GM19099 (cell line): ENCODE results near the gene DUOXA1.

ENCODE experiments used
- POLR2A ChIP-seq: IDR thresholded peaks from 3 replicates; pipeline ENCODE4 v1.6.1; 2011; ENCODE audit warnings: low read depth; ENCODE audit not compliant: insufficient read length; ENCODE audit errors: extremely low read depth

The DUOXA1 gene

DNA sequence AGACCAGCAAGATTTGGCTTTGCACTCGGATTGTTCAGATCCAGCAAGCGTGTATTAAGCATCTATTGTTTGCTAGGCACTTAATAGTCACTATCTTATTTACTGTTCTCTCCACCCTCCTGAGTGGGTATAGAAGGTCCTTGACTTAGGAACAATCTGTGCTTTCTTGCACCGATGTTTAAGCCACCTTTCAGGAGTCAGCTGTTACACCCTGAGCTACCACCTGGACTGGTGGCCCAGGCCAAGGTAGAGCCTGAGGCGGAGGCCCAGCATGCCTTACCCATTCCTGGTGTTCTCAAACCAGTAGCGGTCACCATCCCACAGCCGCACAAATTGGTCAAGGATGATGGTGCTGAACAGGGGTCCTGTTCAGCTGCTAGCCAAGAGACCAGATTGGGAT is 10.1 kb upstream of the DUOXA1 start:
- no peak for TF ChIP-seq POLR2A

DNA sequence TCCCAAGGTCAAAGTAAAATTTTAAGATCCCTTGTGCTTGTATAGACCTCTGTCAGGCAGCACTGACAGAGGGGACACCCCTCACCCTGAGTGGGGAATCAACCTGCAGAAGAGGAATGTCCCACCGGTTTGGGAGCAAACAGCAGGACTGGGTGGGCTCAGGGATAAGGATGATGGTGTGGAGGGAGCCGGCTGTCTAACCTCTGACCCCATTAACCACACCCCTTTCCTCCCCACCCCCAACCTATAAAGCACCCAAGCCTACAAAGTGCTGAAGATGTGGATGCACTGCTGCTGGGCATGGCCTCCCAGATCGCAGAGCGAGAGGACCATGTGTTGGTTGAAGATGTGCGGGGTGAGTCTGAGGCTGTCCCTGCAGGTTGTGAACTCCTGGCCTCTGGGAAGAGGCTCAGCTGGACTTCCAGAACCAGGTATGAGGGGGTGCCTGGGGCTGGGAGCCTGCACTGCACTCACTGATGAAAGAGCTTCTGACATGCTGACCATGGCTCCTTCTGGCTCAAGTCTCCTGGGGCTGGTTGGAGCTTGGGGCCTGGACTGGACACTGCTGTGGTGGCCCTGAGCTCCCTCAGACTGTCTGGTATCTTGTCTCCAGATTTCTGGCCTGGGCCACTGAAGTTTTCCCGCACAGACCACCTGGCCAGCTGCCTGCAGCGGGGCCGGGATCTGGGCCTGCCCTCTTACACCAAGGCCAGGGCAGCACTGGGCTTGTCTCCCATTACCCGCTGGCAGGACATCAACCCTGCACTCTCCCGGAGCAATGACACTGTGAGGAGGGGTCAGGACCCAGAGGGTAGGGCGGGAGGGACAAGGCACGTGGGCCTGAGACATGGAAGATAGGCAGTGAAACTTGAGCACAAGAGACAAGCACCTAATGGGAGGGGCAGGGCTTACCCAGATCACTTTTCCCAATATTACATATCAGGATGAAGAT is 9.4 kb upstream of the DUOXA1 start:
- TF ChIP-seq POLR2A, result no peak

DNA sequence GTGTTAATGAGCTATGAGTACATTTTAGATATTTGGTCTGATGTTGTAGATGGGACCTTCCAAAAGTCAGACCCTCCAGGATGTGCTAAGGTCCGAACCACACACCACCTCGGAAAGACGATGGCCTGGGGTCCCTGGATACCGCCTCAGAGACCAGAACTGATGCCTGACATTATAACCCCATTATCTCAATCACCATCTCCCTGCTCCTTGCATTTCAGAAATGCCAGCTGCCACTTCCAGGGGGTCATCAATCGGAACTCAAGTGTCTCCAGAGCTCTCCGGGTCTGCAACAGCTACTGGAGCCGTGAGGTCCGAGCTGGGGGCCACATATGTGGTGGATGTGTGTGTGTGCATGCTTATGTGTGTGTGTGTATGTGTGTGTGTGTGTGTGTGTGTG is 8.0 kb upstream of the DUOXA1 start:
- TF ChIP-seq POLR2A, result no peak

DNA sequence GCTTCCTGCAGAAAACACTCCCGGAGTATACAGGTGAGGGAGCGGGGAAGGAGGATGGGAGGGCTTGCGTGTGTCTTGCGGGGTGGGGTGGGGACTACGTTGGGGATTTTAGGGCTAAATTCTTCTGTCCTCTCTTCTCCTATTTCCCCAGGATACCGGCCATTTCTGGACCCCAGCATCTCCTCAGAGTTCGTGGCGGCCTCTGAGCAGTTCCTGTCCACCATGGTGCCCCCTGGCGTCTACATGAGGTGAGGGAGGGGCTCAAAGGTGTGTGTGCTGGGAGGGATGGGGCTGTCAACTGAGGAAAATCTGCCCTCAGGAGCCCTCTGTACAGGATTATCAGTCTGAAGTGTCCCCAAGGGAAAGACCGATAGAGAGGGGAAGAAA is 6.7 kb upstream of the DUOXA1 start:
- no peak for TF ChIP-seq POLR2A

DNA sequence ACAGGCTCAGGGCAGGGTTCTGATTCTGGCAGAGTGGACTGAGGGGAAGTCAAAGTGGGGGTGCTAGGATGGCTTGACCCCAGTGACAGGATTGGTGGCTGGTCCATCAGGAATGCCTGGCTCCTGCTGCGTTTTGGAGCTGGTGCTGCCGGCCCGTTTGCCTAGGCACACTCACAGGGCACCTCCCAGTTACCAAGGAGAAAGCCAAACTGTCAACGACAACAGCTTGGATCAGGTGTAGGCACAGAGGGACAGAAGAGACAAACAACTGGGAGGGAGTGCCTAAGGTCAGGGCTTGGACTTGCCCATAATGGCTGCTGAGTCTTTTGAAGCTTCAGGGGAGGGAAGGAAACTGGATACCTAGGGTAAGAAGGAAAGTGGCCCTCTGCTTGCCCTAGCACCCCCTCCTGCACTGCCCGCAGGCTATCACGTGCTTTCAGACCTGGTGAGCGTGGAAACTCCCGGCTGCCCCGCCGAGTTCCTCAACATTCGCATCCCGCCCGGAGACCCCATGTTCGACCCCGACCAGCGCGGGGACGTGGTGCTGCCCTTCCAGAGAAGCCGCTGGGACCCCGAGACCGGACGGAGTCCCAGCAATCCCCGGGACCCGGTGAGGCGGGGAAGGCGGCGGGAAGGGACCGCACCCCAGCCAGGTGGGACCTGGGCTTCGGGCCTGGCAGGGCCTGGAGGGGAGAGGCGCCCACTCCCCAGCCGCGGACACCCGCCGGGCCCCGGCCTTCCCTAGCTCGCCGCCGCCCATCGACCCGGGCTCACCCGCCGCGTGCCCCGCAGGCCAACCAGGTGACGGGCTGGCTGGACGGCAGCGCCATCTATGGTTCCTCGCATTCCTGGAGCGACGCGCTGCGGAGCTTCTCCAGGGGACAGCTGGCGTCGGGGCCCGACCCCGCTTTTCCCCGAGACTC is 5.3 kb upstream of the DUOXA1 start:
- no peak for TF ChIP-seq POLR2A

DNA sequence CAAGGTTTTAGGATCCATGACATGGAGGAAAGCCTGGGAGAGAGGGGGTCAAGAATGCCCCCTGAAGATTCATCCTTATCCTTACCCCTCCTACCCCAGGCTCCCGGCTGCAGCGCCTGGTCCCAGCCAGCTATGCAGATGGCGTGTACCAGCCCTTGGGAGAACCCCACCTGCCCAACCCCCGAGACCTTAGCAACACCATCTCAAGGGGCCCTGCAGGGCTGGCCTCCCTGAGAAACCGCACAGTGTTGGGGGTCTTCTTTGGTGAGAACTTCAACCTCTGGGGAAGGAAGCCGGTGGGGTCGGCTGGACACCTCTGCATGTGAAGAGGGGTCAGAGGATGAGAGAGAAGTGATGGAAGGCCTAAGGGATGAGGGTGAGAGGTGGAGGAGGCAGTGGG is 4.4 kb upstream of the DUOXA1 start:
- TF ChIP-seq POLR2A, result no peak

DNA sequence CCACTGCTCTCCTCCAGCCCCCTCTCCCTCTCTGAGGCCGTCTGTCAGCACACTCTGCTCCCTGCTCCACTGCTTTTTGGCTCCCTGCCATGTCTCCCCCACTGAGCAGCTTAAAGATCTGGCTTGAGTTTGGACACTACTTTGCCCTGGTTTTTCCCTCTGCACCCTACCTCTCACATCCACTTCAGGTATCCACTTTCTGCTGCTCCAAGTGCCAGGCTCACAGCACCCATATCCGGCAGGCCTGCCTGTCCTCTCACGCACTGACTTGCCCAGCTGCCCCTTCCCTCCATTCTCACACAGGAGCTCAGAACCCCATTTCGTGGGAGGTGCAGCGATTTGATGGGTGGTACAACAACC is 3.9 kb upstream of the DUOXA1 start:
- no peak for TF ChIP-seq POLR2A

DNA sequence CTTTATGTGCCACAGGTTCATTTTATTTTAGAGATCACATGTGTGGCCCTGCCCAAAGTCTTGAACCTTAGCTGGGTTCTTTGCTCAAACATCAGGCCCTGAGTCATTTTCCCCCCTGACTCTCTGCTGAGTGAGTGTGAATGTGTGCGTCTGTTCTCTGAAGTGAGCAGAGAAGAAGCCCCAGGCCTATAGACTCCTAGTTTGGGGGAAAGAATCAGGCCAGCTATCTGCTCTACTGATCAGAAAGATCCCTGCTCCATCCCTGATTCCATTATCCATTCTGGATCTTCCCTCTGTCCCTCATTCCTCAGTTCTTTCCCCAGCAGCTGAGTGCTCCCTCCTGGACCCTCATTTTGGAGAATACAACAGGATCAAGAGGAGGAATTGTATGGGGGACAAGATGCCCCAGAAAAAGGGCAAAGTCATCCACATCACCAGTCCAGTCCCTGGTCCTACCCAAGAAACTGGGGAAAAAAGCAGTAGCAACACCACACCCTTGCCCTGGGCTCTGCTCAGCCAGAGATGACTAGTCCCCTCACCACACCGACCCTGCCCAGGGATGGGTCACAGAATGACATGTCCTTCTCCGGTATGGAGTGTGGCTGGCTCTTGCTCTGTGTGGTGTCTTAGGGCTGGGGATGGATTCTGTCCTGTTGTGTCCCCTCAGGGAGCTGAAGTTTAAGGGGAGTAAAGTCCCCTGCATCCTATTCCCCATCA is 3.3 kb upstream of the DUOXA1 start:
- no peak for TF ChIP-seq POLR2A

DNA sequence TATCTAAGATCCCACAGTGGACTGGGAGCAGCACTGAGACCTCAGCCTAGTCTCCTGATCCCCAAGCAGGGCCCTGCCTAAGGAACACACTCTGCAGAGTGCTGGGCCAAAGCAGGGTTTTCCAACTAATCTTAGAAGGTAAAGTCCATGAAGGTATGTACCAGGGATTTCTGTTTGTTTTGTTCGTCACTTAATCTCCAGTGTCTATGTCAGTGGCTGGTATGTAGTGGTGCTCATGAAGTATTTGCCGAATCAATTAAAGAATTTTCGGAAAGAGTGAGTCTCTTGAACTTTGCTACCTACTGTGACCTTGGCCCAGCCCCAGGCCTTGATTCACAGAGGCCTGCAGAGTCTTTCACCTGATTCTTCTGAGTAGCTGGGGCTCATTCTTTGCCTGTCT is 1.8 kb upstream of the DUOXA1 start:
- no peak for TF ChIP-seq POLR2A

DNA sequence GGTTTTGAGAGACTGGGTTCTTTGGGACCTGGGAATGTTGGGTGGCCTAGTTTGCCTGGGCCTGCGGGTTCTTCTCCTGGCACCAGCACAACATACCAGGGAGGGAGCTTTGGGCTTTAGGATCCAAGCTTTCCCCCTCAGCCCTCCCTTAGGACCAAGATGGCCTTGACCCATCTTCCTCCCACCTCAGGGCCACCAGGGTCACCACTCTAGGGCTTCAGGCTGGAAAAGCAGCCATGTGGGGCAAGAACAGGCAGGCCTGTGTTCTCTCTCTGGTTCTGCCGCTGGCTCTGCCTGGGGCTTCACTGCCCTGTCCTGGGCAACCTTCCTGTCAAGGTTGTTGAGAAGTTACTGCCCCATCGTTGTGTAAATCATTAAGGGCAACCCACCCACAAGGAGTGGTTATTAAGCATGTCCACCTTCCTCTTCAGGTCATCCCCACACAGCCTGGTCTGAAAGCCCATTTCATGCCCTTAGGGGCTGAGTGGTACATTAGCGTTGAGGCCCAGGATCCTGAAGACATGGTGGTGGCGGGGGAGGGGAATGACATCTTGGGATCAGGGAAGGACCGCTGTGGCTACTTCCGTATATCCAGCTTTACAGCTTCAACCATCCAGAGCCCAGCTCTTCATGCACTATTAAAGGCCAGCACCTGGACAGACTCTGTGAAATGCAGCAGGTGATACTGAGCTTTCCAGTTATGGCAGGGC is 767 bp upstream of the DUOXA1 start:
- no peak for TF ChIP-seq POLR2A

DNA sequence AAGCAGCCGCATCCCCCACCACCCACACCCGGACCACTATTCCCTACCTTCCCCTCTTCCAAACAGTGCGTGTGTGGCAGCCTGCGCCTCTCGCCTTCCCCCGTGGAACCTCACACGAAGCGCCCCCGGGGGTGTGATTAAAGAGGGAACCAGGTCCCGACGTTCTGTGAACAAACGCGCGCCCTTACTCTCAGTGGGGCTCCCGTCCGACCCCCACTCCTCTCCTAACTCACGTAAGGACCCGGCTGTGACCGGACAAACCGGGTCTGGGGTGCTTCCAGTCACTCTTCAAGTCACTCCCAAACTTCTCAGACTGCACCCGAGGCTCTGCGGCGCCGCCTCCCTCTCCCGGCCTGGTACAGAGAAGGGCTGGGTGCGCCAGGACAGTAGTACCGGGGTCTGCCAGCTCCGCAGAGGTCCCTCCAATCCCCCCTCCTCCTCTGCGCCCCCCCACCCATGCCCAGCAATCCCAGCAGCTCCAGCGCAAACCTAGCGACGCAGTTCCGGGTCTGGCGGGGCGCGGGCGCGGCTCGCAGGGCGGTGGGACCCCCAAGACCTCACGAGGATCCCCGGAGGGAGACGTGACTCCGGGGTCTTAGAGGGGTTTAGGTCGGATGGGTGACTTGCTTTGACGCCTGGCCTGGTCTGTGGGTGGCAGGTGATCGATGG is 574 bp downstream of the DUOXA1 start:
- TF ChIP-seq POLR2A, result no peak

DNA sequence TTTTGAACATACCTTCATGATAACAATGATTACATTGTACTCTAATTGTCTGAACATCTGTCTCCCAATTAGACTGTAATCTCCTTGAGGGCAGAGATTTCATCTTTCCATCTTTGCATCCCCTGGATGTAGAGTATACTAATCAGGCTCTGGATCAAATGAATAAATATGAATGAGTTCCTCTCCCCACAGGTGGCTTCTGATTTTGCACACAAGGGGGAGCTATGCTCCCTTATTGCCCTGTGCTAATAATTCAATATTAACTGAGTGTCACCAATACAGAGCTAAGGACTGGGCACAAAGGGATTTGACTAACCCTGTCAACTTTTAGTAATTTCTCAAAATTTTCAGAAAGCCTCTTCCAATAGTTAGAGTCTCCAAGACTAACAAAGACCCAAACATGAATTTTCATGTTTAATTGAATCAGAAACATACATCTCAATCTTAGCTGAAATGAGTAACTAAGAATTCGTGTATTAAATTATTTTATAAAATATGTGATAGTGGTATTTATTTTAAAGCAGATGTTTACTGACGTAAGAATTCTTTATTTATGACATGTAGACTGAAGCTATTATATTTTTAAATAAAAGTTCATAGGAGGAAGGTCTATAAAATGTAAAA is 3.0 kb downstream of the DUOXA1 start:
- TF ChIP-seq POLR2A, result no peak

DNA sequence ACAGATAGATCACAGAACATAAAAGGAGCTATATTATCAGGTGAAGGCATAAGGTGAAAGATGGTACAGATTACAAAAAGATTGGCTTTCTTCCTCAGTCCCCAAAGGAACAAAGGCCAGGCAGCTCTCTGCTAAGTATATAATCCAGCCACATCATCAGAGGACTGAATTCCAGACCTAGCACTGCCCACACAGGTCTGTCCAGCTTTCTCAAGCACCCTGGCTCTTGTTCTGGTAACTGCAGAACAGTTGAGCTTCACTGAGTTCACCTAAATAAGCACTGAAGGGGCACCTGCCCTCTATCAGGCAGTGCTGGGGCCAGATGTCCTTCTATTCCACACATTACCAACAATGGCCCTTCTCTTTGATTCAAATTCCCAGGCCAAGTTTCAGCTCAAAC is 6.3 kb downstream of the DUOXA1 start:
- no peak for TF ChIP-seq POLR2A

DNA sequence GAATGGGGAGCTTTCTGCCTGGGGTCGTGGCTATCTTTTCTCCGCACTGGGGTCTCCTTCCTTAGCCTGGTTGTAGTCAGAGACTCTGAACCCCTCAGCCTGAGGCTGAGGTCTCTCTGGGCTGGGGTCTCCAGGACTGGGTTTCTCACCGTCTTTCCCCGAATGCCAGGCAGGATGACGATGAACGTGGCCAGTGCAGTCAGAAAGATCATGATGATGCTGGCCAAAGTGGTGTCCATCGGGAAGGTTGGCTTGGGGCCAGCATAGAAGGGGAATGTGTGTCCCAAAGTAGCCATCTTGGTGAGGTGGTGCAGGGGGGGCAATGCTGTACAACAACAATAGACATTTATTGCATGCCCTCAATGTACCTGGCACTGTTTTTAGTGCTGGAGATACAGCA is 7.0 kb downstream of the DUOXA1 start:
- TF ChIP-seq POLR2A, result no peak
